ENCODE measurements around the gene HEXD.

The HEXD gene

GRCh38 chr17:82439194-82439828 is 21.2 kb downstream of the HEXD start:
- in situ Hi-C loops (cut with HindIII; ENCODE audit: low sequenced_read_pairs): loop anchor here (5.0 kb wide), 1 partner anchor 63 kb away; no protein-coding TSS in a partner anchor

GRCh38 chr17:82439829-82440365 is 21.8 kb downstream of the HEXD start:
- in situ Hi-C loops (cut with HindIII; ENCODE audit: low sequenced_read_pairs): loop anchor here (5.0 kb wide), 1 partner anchor 62 kb away; no protein-coding TSS in a partner anchor

- in situ Hi-C loops (cut with HindIII; ENCODE audit: low sequenced_read_pairs): no loop called here
These were observed 22.4 kb downstream of the HEXD start for GRCh38 chr17:82440469-82440981.

- in situ Hi-C loops (cut with HindIII; ENCODE audit: low sequenced_read_pairs): no loop called here
These were observed 23.0 kb downstream of the HEXD start for GRCh38 chr17:82440991-82441627.

- in situ Hi-C loops (cut with HindIII; ENCODE audit: low sequenced_read_pairs): no loop called here
These were observed 23.7 kb downstream of the HEXD start for GRCh38 chr17:82441691-82442487.

GRCh38 chr17:82442643-82443464 is 24.7 kb downstream of the HEXD start:
- in situ Hi-C loops (cut with HindIII; ENCODE audit: low sequenced_read_pairs): no loop called here

GRCh38 chr17:82443465-82444283 is 25.5 kb downstream of the HEXD start:
- in situ Hi-C loops (cut with HindIII; ENCODE audit: low sequenced_read_pairs): no loop called here

- in situ Hi-C loops (cut with HindIII; ENCODE audit: low sequenced_read_pairs): no loop called here
These were observed 26.2 kb downstream of the HEXD start for GRCh38 chr17:82444284-82444893.

- in situ Hi-C loops (cut with HindIII; ENCODE audit: low sequenced_read_pairs): no loop called here
These were observed 26.9 kb downstream of the HEXD start for GRCh38 chr17:82444941-82445521.

GRCh38 chr17:82445542-82445941 is 27.4 kb downstream of the HEXD start:
- in situ Hi-C loops (cut with HindIII; ENCODE audit: low sequenced_read_pairs): no loop called here

- in situ Hi-C loops (cut with HindIII; ENCODE audit: low sequenced_read_pairs): no loop called here
These were observed 28.0 kb downstream of the HEXD start for GRCh38 chr17:82446124-82446523.

GRCh38 chr17:82446649-82447048 is 28.5 kb downstream of the HEXD start:
- in situ Hi-C loops (cut with HindIII; ENCODE audit: low sequenced_read_pairs): no loop called here

- in situ Hi-C loops (cut with HindIII; ENCODE audit: low sequenced_read_pairs): no loop called here
These were observed 29.7 kb downstream of the HEXD start for GRCh38 chr17:82447876-82448275.

GRCh38 chr17:82449131-82449882 is 31.2 kb downstream of the HEXD start:
- in situ Hi-C loops (cut with HindIII; ENCODE audit: low sequenced_read_pairs): no loop called here

GRCh38 chr17:82449883-82450356 is 31.8 kb downstream of the HEXD start:
- in situ Hi-C loops (cut with HindIII; ENCODE audit: low sequenced_read_pairs): no loop called here

- in situ Hi-C loops (cut with HindIII; ENCODE audit: low sequenced_read_pairs): no loop called here
These were observed 32.4 kb downstream of the HEXD start, which contains the start of gene CYBC1 for GRCh38 chr17:82450357-82451106. Gene CYBC1, minus strand, starts transcription at chr17:82450752. Its CDS starts 1,498 bp downstream, at chr17:82449254.

- in situ Hi-C loops (cut with HindIII; ENCODE audit: low sequenced_read_pairs): no loop called here
These were observed 34.0 kb downstream of the HEXD start for GRCh38 chr17:82452162-82452561.
